ENCODE measurements around the gene PID1.

DNA sequence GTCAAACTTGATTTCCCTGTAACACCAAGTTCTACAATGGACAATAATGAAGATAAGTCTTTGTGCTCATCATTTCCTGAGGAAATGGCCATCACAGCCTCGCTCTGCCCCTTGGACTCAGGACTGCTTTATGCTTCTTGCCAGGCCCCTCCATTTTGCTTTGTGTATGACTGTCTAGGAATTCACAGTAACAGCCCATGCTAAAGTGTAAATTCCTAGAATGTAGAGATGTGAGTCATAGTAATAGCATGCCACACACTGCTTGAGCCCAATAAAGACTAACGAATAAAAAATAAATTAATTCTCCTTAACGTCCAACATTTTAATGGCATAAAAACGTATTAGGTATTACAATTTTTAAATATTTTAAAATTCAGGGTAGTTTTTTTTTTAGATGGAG is 226.5 kb downstream of the PID1 start:
- no peak for TF ChIP-seq CTCF (IDR thresholded peaks at IDR 0.05; ENCODE audit: low read depth, low read length, missing input control)
- TF ChIP-seq YY1 (IDR thresholded peaks at IDR 0.05), result no peak
- TF ChIP-seq, protein P1, sequence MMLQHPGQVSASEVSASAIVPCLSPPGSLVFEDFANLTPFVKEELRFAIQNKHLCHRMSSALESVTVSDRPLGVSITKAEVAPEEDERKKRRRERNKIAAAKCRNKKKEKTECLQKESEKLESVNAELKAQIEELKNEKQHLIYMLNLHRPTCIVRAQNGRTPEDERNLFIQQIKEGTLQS (IDR thresholded peaks at IDR 0.05), result no peak
- no peak for TF ChIP-seq EGR1 (IDR thresholded peaks at IDR 0.05; ENCODE audit: low read depth in 2 of 2)
- TF ChIP-seq, protein P2, sequence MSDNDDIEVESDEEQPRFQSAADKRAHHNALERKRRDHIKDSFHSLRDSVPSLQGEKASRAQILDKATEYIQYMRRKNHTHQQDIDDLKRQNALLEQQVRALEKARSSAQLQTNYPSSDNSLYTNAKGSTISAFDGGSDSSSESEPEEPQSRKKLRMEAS (IDR thresholded peaks at IDR 0.05), result no peak
- TF ChIP-seq RAD21 (IDR thresholded peaks at IDR 0.05), result no peak
- no peak for TF ChIP-seq HNF4A (conservative IDR thresholded peaks at IDR 0.05)
